Hematopoietic multipotent progenitor cell treated with erythropoietin and hydrocortisone succinate and interleukin-3 and kit ligand, for 8 days (in vitro differentiated cells): Measurements from ENCODE around the gene MEGF11.
"Not testable (repeated sequence)": the region's sequence is repeated elsewhere in the genome, so short reads cannot be mapped to it uniquely, and the experiment has no call there.

Experiments used
- DNase-seq: peaks from one replicate; pipeline ENCODE4 v3.0.0-alpha.2; 2015

Gene MEGF11

DNA sequence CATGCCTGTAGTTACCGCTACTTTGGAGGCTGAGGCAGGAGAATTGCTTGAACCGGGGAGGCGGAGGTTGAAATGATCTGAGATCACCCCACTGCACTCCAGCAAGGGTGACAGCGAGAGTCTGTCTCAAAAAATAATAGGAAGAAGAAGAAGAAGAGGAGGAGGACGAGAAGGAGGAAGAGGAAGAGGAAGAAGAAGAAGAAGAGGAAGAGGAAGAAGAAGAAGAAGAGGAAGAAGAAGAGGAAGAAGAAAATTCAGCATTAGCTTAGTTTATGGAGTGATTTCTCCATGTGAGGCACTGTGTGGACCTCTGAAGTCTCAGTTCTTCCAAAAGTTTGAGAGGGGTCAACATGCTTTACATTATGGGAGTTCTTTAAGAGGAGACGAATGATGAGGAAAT is 17.4 kb upstream of the MEGF11 start:
- DNase-seq = no peak

DNA sequence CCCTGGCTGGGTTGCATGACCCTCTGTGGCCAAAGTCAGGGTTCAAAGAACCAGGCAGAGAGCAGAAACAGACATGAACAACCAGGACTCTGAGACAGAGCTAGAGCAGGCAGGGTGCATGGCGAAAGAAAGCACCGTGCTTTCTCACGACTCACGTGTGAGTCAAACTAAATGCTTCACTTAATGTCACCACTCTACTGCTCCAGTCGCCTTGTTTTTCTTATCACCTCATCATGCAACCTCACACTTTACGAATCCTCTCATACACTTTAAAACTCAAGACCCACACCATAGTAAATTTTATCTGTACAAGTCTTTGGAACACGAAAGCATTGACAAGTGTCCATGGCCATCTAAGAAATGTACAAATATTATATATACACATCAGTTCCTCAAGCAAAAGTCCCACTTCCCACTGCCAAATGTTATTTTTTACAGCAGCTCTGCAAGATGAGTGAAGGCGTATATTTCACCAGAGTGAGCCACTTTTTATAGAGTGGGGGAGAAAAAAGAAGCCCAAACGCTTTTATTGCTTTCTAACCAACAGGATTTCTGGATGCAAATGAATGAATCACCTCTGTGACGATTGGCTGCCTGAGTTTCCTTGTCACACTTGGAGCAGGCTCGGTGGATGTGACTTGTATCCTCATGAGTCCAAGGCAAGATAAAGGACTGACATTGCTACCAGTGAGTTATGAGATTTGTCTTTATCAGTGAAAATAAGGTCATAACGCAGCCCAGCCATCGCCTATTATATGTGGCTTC is 16.0 kb upstream of the MEGF11 start:
- DNase-seq = no peak

DNA sequence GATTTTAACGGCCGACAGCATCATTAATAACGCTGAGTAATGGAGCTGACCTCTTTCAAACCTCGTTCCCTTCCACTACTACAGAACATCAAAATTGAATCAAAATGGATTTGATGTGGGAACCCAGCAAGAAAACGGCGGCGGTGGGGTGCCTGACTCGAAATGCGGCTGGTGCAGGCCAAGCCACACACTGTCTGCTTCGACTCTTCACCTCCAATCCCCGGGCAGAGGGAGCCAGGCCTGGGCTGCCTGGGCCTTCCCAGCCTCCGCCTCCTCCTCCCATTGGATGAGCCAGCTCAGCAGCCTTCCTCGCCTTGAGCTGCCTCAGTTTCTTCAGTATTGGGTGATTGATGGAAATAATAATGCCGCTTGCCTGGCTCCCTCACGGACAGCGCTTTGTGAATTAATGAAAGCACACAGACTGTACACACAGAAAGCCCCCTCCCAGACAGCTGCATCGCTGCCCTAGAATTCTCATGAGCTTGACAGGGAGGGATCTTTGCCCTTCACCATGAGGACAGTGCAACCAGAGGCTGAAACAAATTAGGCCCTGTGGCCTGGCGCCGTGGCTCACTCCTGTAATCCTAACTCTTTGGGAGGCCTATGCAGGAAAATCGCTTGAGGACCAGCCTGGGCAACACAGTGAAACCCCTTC is 11.4 kb upstream of the MEGF11 start:
- DNase-seq = no peak

DNA sequence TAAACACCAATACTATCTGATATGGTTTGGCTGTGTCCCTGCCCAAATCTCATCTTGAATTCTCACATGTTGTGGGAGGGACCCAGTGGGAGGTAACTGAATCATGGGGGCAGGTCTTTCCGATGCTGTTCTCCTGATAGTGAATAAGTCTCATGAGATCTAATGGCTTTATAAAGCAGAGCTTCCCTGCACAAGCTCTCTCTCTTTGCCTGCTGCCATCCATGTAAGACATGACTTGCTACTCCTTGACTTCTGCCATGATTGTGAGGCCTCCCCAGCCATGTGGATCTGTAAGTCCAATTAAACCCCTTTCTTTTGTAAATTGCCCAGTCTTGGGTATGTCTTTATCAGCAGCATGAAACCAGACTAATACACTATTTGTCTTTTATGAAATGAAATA is 9.3 kb upstream of the MEGF11 start:
- DNase-seq = not testable (repeated sequence)

DNA sequence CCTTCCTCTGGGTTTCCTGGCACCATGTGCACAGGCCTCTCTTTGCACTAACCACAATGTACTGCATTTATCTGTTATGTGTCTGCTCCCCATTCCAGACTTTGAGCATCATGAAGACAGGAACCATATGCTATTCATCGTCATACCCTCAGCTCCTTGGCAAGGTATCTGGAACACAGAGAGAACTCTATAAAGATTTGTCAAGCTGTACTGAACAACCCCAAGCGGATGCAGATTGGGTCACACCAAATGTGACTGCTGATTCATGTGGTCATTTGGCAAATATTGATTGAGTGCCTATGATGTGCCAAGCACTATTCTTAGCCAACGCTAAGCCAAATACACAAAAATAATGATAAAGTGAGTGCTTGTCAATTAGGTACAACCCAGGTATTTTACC is 7.5 kb upstream of the MEGF11 start:
- no peak for DNase-seq

DNA sequence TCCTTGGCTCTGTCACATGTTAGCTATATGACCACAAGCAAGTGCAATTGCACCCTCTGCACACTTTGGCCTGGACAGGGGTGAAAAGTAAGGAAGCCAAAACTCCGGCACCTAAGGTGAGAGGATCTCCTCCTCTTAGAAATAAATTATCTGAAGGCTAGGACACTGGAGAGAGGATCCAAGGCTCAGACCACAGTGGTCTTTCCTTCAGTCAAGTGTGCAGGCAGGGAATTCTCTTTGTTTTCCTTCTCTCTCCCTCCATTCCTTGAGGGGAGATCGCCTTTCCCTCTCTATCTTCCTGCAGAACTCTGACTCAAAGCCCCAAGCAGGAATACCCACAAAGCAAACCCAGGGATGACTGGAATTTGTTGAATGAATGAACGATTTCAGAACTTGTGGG is 3.1 kb upstream of the MEGF11 start:
- no peak for DNase-seq

DNA sequence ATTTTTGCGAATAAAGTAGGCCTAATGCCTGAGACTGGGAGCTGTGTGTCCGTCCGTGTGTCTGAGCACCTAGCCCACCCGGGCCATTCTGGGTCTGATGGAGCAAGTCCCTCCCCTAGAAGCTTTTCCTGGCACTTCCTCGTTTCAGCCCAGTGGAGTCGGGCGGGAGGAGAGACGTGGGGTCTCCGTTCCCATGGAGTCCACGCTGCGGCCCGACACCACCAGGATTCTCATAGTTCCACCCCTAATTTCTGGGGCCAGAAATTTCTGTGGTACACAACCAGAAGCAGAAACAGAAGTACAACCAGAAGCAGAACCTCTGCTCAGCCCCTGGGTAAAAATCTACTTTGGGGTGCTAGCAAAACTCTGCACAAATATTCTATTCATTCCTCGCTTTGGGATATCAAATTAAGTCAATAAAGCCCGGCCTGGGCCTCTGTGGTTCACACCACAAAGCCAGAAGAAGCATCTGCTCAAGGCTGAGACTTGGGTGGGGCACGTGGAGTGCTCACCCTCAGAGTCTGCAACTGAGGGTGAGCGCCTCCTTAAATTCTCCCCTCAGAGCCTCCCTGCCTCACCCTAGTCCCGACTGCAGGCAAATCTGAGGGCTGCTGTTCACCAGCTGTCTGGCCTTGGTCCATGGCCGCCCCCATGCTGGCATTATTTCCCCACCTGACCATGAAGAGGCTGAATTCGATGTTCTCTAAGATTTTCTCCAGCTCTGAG is 1.6 kb upstream of the MEGF11 start:
- no peak for DNase-seq

DNA sequence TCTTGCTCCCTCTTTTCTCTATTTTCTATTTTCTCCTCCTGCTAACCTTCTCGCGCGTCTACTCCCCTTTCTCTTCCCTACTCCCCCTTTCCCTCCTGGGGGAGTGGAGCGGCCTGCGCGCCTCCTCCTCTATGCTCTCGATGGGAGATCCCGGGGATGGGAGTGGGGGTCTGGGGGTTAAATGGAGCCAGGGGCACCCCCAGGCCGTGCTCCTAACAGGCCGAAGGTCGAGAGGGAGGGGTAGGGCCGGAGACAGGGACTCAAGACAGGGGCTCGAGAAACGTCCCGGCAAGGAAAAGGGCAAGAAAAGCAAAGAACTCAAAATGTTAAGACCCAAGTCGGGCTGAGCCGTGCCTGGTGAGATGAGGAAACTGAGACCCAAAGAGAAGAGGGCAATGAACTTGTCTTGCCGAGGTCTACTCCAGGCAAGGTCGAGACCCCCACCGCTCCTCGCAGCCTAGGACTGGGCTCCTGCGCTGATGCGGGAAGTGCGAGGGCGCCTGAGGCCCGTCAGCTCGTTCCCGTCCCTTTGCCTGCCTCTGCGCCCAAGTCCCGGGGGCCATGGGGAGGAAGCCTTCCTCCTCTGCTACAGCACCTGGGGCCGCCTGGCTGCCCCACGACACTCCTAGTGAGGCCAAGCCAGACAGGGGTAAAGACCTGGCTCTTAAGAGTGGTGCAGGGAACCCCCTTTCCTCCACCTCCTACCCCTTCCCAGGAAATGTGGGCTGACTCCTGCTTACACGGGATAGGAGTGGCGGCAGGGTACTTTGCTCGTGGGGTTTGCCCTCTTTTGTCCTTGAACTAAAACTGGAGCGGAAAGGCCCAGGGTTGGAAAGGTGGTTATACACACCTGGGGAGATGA is 770 bp upstream of the MEGF11 start:
- no peak for DNase-seq

DNA sequence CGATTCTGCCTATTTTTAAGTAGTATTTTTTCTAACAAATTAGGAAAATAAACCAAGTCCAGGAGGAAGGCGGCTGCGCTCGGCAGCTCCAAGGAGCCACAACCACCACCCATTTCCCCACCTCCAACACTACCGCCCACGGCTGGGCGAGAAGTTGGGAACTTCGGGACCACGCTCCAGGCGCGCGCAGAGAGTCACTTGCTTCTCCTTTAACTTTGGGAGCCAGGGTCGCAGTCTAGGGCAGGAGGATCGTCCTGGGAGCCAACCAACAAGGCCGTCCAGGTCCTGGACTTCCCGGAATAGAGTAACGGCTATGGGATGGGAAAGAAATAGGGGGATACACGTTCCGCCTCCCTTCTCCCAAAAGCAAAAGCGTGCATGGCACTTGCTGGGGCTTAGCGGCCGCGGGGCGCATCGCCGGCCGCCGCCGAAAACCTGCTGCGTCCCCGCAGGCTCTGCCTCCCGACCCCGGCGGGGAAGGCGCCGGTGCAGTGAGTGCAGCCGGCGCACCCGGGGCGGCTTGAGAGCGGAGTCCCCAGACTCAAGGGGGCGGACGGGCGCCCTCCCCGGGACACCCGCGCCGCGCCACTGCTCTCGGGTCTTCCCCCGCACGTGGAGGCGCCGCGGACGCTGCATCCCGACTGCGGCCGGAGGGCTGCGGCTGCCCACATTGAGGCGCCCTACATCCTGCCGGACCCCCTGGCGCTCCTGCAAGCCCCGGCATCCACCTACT is 699 bp downstream of the MEGF11 start:
- DNase-seq = no peak

DNA sequence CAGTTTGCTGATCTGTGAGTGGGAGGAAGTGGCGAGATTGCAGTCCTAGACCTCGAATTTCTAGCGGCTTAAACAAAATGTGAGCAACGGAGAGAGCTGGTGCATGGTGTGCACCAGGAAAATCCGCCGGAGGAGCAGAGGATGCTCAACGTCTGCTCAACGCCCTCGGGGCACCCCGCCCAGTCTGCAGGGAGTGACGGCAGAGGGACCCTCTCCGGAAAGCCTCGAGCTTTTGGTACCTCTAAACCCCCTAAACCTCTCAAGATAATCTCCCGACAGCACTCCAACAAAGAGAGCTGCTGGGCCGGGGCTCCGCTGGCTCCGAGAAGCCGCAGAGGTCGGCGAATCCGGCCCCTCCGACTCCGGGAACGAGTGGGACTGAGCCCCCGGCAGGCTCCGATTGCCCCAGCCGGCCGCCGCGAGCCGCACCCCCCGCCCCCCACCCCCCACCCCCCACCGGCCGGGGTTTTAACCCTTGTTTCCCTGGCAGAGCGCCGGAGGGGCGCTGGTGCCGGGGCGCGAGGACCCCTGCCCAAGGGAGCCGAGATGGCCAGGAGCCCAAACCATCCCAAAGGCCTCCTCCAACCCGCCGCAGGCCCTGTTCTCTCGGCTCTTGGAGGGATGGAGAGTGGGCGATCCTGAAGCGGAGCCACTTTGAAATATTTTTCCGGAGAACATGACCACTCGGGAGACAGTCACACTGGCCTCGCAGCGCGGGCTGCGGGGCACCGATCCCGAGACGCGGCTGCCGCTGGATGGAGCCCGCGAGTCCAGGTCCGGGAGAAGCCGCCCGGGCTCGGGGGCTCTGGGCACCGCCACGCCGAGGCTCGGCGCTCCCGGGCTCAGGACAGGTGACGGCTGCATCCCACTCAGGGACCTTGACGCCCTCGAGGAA is 1.5 kb downstream of the MEGF11 start:
- peak; percentile 16 for DNase-seq

DNA sequence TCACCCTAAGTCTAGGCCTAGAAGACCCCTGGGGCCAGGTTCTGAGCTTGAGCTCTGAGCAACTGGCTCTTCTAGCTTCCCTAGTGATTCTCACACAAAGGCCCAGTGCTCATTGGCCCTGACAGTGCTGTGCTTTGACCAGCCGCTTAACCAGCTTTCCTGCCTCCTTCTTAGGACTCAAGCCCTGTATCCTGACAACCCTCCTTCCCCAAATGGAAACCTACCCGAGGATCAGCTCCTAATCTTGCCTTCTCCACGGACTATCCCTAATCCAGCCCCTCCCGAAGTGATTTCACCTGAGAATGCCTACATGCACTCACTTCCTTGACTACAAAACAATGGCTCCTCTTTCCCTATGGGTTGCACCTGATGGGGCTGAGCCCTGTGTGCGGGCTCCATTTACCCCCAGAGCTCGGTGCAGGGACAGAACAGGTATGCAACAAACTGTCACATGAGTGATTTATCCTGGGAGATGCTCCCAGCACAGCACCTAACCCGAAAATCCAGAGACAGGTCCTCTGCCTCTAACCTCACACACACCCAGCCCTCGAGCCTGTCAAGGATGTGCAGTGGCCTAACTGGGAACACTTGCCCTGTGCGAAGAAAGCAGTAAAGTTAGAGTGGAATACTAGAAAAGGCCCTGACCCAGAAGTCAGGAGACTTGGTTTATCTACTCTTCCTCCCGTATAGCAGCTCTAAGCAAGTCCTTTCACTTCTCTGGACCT is 2.3 kb downstream of the MEGF11 start:
- DNase-seq = no peak

DNA sequence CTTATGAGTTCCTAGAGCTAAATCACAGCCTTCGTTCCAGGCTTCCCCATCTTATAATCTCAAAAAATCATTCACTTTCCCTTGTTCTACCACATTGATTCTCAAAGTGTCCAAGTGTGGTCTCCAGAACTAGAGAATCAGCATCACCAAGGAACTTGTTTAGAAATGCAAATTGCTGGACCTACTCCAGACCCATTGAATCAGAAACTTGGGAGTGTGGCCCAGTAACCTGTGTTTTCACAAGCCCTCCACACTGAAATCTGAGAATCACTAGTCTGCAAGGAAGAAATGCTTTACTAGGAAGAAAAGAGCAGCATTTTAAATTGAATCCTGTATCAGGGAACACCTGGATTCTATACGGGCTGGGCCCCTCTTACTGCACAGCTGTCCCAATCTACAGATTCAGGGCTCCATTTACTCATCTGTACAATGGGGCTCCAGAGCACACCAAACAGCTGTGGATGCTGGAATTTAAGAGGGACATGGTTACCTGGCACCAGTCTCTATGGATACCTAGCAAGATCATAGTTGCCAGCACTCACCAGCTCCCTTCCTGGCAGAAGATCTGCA is 3.9 kb downstream of the MEGF11 start:
- DNase-seq = no peak

DNA sequence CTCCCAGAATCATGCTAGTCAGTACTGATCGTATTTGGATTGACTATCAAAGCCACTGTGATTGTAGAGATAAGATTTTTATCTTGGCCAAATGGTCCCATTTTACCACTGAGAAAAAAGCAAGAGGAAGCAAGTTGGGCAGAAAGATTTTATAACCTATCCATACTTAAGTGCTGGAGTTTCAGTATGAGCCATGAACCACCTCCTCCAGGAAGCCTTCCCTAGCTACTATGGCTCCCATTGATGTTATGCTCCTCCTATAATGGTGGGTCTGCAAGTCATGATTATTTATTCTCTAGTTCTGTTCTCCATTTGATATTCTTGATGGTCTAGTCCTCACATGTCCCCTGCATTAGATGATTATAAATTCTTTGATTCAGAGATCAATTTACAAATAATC is 6.6 kb downstream of the MEGF11 start:
- no peak for DNase-seq

DNA sequence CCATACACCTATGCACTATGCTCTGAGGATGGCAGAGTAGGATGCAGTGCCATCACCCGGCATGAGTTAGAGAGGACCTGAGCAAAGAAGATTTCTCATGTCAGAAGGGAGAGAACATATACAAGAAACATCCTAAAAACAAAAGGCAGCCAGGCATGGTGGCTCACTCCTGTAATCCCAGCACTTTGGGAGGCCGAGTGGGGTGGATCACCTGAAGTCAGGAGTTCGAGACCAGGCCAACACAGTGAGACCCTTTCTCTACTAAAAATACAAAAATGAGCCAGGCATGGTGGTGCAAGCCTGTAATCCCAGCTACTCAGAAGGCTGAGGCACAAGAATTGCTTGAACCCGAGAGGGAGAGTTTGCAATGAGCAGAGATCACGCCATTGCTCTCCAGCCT is 7.7 kb downstream of the MEGF11 start:
- not testable (repeated sequence) for DNase-seq

DNA sequence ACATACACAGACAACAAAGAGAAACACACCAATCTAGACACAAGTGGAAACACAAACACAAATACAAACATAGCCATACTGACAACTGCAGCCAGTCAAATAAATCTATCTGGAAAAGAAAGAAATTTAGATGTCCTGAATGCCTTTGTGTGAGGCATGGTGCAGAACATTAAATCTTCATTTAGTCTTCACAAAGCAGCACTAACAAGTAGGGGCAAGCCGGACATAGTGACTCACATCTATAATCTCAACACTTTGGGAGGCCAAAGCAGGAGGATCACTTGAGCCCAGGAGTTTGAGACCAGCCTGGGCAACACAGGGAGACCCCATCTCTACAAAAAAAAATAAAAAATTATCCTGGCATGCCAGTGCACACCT is 11.7 kb downstream of the MEGF11 start:
- DNase-seq = no peak

DNA sequence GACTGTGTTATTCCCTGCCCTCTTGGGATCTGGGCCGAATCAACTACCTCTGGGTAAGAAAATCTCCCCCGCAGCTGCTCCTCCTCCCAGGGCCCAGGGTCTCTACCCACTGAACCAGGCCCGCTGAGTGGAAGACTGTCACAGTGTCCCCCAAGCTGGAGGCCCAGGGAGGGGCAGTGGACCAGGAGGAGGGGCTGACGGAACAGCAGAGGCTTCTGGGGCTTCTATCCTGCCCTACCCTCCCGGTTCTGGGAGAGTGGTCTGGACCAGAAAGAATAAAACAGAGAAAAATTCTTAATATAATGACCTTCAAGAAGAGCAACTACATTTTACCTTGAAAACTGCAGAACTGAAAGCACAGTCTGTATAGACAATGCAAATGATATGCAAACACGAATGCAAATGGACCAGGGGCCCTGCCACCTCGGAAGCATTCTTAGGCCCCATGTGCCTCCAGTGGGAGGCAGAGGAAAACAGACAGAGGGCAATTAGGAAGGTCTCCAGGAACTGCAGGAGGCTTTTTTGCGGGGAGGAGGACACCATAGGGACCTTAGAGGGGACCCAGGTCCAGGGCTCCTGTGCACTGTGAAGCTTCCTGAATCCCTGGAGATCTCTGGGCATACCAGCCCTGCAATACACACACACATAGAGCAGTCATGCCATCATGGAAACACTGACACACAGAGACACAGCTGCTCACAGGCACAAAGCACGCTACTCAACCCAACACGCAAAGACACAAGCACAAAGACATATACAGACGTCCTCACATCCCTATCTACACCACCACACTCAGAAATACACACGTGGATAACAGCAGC is 12.3 kb downstream of the MEGF11 start:
- no peak for DNase-seq

DNA sequence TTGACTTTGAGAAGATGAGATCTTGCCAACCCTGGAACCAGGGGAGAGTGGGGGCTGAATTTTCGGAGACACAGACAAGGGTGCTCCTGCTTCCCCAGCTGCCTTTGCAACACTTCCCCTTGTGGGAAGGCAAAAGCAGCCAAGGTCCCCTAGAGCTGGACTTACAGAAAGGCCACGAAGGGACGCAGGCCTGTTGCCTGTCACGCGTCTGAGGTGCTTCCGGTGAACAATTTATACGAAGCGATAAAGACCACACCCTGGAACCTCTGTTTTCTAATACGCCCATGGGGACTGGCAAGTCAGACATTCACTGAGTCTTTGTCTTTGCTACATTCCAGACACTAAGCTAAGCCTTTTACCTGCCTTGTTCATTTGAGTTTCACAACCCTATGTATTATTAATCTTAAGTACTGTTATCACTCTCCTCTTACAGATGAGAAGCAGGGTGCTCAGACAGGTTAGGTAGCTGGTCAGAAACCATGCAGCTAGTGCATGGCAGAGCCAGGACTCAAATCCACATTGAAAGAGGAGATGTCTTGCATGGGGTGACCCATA is 13.2 kb downstream of the MEGF11 start:
- DNase-seq = no peak

DNA sequence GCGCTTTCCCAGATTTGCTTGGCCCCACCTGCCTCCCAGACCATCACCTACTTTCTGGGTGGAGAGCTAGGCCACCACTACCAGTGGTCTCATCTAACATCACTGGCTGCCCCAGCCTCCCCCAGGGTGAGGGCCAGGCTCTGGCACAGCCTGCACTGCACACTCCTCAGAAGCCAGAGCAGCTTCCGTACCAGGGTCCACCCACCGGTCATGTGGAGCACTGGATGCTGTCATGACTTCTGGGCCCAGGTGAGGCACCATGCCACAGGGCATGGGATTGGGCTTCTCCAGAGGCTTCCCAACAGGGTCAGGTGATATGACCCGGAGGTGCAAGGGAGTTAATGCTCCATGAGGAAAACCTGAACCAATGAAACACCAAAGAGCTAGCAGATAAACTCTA is 14.0 kb downstream of the MEGF11 start:
- no peak for DNase-seq

DNA sequence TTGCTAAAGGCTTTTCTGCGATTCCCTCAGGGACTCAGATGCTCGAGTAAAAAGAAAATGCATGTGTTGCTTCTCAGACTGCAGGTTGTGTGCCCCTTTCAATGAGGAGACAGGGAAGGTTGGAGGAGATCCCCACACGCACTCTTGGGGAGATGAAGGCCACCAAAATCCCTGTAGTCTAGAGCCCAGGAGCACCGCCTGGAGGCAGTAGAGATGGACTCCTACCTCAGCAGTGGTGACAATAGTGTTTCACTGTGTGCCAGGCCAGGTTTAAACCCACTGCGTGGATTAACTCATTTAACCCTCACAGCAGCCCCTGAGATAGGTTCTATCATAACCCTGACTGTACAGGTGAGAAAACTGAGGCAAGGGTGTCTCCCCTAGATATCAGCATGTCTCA is 15.2 kb downstream of the MEGF11 start:
- DNase-seq = no peak
